Tibial nerve (tissue), 4 donors: Measurements from ENCODE around the gene GABRB1. TPM values are rescaled to one million over a fixed set of nuclear protein-coding genes. Genes with fewer than 3 reads are reported as not detected.

Experiments used
- DNase-seq, 2 donors: peaks; one replicate each; pipeline ENCODE4 v3.0.0-alpha.2; 2019; ENCODE audit warnings: low spot score in 2 of 2
- H3K27ac ChIP-seq, 4 donors: fragments of 200-600 bp; sonication (generic) in 3 of 4; one replicate each; pipeline ENCODE4 v1.5.1; 2017 to 2019; ENCODE audit warnings: mild to moderate bottlenecking in 1 of 4
- H3K27me3 ChIP-seq, 2 donors: fragments of 200-600 bp; sonication (generic) in 1 of 2; one replicate each; pipeline versions ENCODE4 v1.5.1 to v1.6.0; 2017 to 2019
- H3K36me3 ChIP-seq, 3 donors: fragments of 200-600 bp; sonication (generic); one replicate each; pipeline ENCODE4 v1.5.1; 2018 to 2019
- H3K4me1 ChIP-seq, 4 donors: fragments of 200-600 bp; sonication (generic) in 3 of 4; one replicate each; pipeline ENCODE4 v1.5.1; 2017 to 2019
- H3K4me3 ChIP-seq, 4 donors: fragments of 200-600 bp; sonication (generic) in 3 of 4; one replicate each; pipeline ENCODE4 v1.5.1; 2017 to 2019; ENCODE audit warnings: mild to moderate bottlenecking in 1 of 4, moderate library complexity in 1 of 4
- H3K9me3 ChIP-seq, 4 donors: fragments of 200-600 bp; sonication (generic) in 3 of 4; one replicate each; pipeline ENCODE4 v1.5.1; 2017 to 2019
- CTCF ChIP-seq, 5 experiments: fragments of 200-600 bp in 3 of 5; fragments of 450-650 bp in 2 of 5; sonication (generic) in 3 of 5; IDR thresholded peaks; one replicate each; pipeline ENCODE4 v1.5.1; 2016 to 2019; ENCODE audit warnings: antibody characterized with exemption in 5 of 5, mild to moderate bottlenecking in 3 of 5, moderate library complexity in 2 of 5
- EP300 ChIP-seq, 2 donors: sonication (generic); formaldehyde crosslinking; IDR thresholded peaks; one replicate each; pipeline ENCODE4 v1.6.1; 2017; ENCODE audit warnings: antibody characterized with exemption in 2 of 2, mild to moderate bottlenecking in 1 of 2
- POLR2A ChIP-seq, 2 donors: fragments of 450-650 bp; IDR thresholded peaks; one replicate each; pipeline ENCODE4 v1.6.1; 2017; ENCODE audit warnings: antibody characterized with exemption in 2 of 2, mild to moderate bottlenecking in 2 of 2, moderate library complexity in 2 of 2
- WGBS, 2 donors: methylation state at CpG; one replicate each; pipeline ENCODE4 v1.1.5; 2018; 5-methylcytosine and 5-hydroxymethylcytosine counted together
- total RNA-seq, 4 donors: library from RNA; depleted of rRNA; stranded (reverse); fragments of >200 nt; gene quantifications; one replicate each; pipeline ENCODE4 v1.1.0, GENCODE V29; 2016

GABRB1 gene
- total RNA-seq, 4 donors from 2014 or later = not detected

- TF ChIP-seq EP300 (IDR thresholded peaks at IDR 0.05) (no peak), POLR2A (IDR thresholded peaks at IDR 0.05) (no peak), CTCF (IDR thresholded peaks at IDR 0.05) (no peak)
- no peak for DNase-seq
- Histone ChIP-seq H3K36me3 (no peaks in the 10 kb centered on the region), H3K4me3 (no peak overlapping the region), H3K4me1 (no peaks in the 10 kb centered on the region), H3K27me3 (no peaks in the 10 kb centered on the region), H3K9me3 (no peaks in the 10 kb centered on the region), H3K27ac (no peak overlapping the region)
- WGBS, 2 donors = 94 to 95% methylated on average over 25 of the region's 25 CpGs
These were observed 394.3 kb downstream of the GABRB1 start for GRCh38 chr4:47425628-47426027.

- Histone ChIP-seq H3K27ac (no peak overlapping the region), H3K4me1 (no peaks in the 10 kb centered on the region), H3K27me3 (no peaks in the 10 kb centered on the region), H3K36me3 (no peaks in the 10 kb centered on the region), H3K4me3 (no peak overlapping the region), H3K9me3 (no peaks in the 10 kb centered on the region)
- DNase-seq = no peak
- 92 to 95% methylated on average over 2 of the region's 2 CpGs for WGBS, 2 donors
- no peak for TF ChIP-seq EP300 (IDR thresholded peaks at IDR 0.05)
- no peak for TF ChIP-seq CTCF (IDR thresholded peaks at IDR 0.05)
- TF ChIP-seq POLR2A (IDR thresholded peaks at IDR 0.05) = no peak
These were observed 396.6 kb downstream of the GABRB1 start for GRCh38 chr4:47427935-47428334.

GRCh38 chr4:47432749-47433148 lies 401.4 kb downstream of the GABRB1 start:
- Histone ChIP-seq H3K9me3 (no peaks in the 10 kb centered on the region), H3K4me1 (no peaks in the 10 kb centered on the region), H3K27ac (no peak overlapping the region), H3K4me3 (no peak overlapping the region), H3K36me3 (no peaks in the 10 kb centered on the region), H3K27me3 (no peaks in the 10 kb centered on the region)
- no peak for TF ChIP-seq POLR2A (IDR thresholded peaks at IDR 0.05)
- 77 to 78% methylated on average over 1 of the region's 1 CpG for WGBS, 2 donors
- no peak for DNase-seq

GRCh38 chr4:47434931-47435330 lies 403.6 kb downstream of the GABRB1 start:
- H3K9me3 ChIP-seq = no peaks in the 10 kb centered on the region
- no peak for DNase-seq
- no peak for TF ChIP-seq CTCF (IDR thresholded peaks at IDR 0.05)
- no peaks in the 10 kb centered on the region for H3K4me1 ChIP-seq
- H3K27me3 ChIP-seq = no peaks in the 10 kb centered on the region
- H3K27ac ChIP-seq = no peak overlapping the region
- no peak overlapping the region for H3K4me3 ChIP-seq
- H3K36me3 ChIP-seq = no peaks in the 10 kb centered on the region

GRCh38 chr4:47442980-47443379 lies 411.6 kb downstream of the GABRB1 start:
- no peaks in the 10 kb centered on the region for H3K27me3 ChIP-seq
- no peak overlapping the region for H3K27ac ChIP-seq
- peaks cover 0 to 5% (median 0%) of the 10 kb centered on the region in 3 donors for H3K36me3 ChIP-seq
- WGBS, 2 donors = 70 to 77% methylated on average over 5 of the region's 5 CpGs
- H3K9me3 ChIP-seq = no peaks in the 10 kb centered on the region
- H3K4me1 ChIP-seq = no peaks in the 10 kb centered on the region
- DNase-seq = no peak
- no peak overlapping the region for H3K4me3 ChIP-seq
- no peak for TF ChIP-seq POLR2A (IDR thresholded peaks at IDR 0.05)
- no peak for TF ChIP-seq CTCF (IDR thresholded peaks at IDR 0.05)
- no peak for TF ChIP-seq EP300 (IDR thresholded peaks at IDR 0.05)

- TF ChIP-seq POLR2A (IDR thresholded peaks at IDR 0.05) (no peak), CTCF (IDR thresholded peaks at IDR 0.05) (no peak), EP300 (IDR thresholded peaks at IDR 0.05) (no peak)
- H3K36me3 ChIP-seq = peaks cover 0 to 10% (median 0%) of the 10 kb centered on the region in 3 donors
- H3K4me3 ChIP-seq = no peak overlapping the region
- H3K4me1 ChIP-seq = no peaks in the 10 kb centered on the region
- no peaks in the 10 kb centered on the region for H3K9me3 ChIP-seq
- 72 to 81% methylated on average over 2 of the region's 2 CpGs for WGBS, 2 donors
- H3K27ac ChIP-seq = no peak overlapping the region
- no peaks in the 10 kb centered on the region for H3K27me3 ChIP-seq
- DNase-seq = no peak
These were observed 412.7 kb downstream of the GABRB1 start for GRCh38 chr4:47444031-47444430.
